HCT116 (cell line): ENCODE results near the gene MAP3K10. TPM values are rescaled to one million over a fixed set of nuclear protein-coding genes. Genes with fewer than 3 reads are reported as not detected.

Experiments used
- ATAC-seq: fragments of 200-7000 bp; cut with Tn5 transposase; 2 replicates; pipeline ENCODE4 v1.9.1; 2020; ENCODE audit warnings: mild to moderate bottlenecking, moderate library complexity
- BruUV-seq: library from RNA; stranded (reverse); fragments of 400-500 nt; replicated peaks from 2 replicates; lab custom pipeline; 2021; lab: Mats Ljungman, UMichigan
- CTCF ChIA-PET: fragments of 300-600 bp; sonication (Branson Sonifier 250); formaldehyde crosslinking; loops from one replicate; lab custom pipeline; 2021; ENCODE audit warnings: antibody characterized with exemption; lab: Charles Lee
- POLR2A ChIA-PET: fragments of 300-600, 350-600 bp; sonication (Branson Sonifier 250); formaldehyde crosslinking; loops from one replicate; lab custom pipeline; 2021; ENCODE audit warnings: antibody characterized with exemption; lab: Charles Lee
- RAD21 ChIA-PET, 2 experiments: fragments of 300-600 bp; sonication (Branson Sonifier 250); formaldehyde crosslinking; loops; one replicate each; lab custom pipeline; 2023; ENCODE audit warnings: low total read pairs in 2 of 2; ENCODE audit not compliant: uncharacterized antibody in 2 of 2, unreplicated experiment in 2 of 2, low non-redundant PET in 1 of 2; lab: Charles Lee
- DNase-seq: peaks from one replicate; pipeline ENCODE4 v3.0.0-alpha.2; 2010; ENCODE audit warnings: low read depth, low spot score
- H2AFZ ChIP-seq: fragments of 200-600 bp; shearing (Covaris generic), sonication (generic); 2 replicates; pipeline ENCODE4 v1.6.1; 2017; ENCODE audit warnings: low read depth, mixed run types, mixed read lengths, antibody characterized with exemption, low read length; ENCODE audit not compliant: poor library complexity, severe bottlenecking
- H3K27ac ChIP-seq: 2 replicates; pipeline ENCODE4 v1.5.1; 2012; ENCODE audit warnings: low read depth, low read length
- H3K27me3 ChIP-seq: fragments of 200-600 bp; sonication (generic); 2 replicates; pipeline ENCODE4 v1.6.1; 2016; ENCODE audit warnings: mixed run types, low read length, mixed read lengths; ENCODE audit not compliant: insufficient read depth
- H3K36me3 ChIP-seq, 2 experiments: fragments of 200-500 bp in 1 of 2; fragments of 200-600 bp in 1 of 2; sonication (Bioruptor generic) in 1 of 2; sonication (generic) in 1 of 2; 2 replicates each; pipeline versions ENCODE4 v1.5.1 to v1.6.1; 2014 to 2016; ENCODE audit warnings: low read length in 2 of 2, inconsistent platforms in 1 of 2, mixed read lengths in 1 of 2, mixed run types in 1 of 2; ENCODE audit not compliant: insufficient read depth in 2 of 2, control insufficient read depth in 1 of 2
- H3K4me1 ChIP-seq, 2 experiments: fragments of 200-600 bp in 1 of 2; sonication (generic) in 1 of 2; 2 replicates each; pipeline versions ENCODE4 v1.5.1 to v1.6.1; 2012 to 2017; ENCODE audit warnings: low read length in 2 of 2, inconsistent platforms in 1 of 2, mild to moderate bottlenecking in 1 of 2, mixed read lengths in 1 of 2, mixed run types in 1 of 2, moderate library complexity in 1 of 2; ENCODE audit not compliant: insufficient read depth in 2 of 2, control insufficient read depth in 1 of 2
- H3K4me2 ChIP-seq: fragments of 200-600 bp; sonication (generic); 2 replicates; pipeline ENCODE4 v1.6.1; 2017; ENCODE audit warnings: mixed run types, low read length, mixed read lengths
- H3K4me3 ChIP-seq, 2 experiments: fragments of 200-600 bp in 1 of 2; sonication (generic) in 1 of 2; replicated peaks in 1 of 2; 2 replicates each; pipeline ENCODE4 v1.5.1; 2011 to 2016; ENCODE audit warnings: low read length in 2 of 2, control low read depth in 1 of 2, low read depth in 1 of 2, mild to moderate bottlenecking in 1 of 2, mixed read lengths in 1 of 2, mixed run types in 1 of 2
- H3K79me2 ChIP-seq: fragments of 200-600 bp; sonication (generic); 2 replicates; pipeline ENCODE4 v1.6.1; 2017; ENCODE audit warnings: mild to moderate bottlenecking, mixed run types, low read length, moderate library complexity, mixed read lengths; ENCODE audit not compliant: insufficient read depth
- H3K9ac ChIP-seq: fragments of 200-600 bp; sonication (generic); 2 replicates; pipeline ENCODE4 v1.6.1; 2016; ENCODE audit warnings: low read length, mixed read lengths
- H3K9me2 ChIP-seq: fragments of 200-600 bp; sonication (generic), shearing (Covaris generic); 2 replicates; pipeline ENCODE4 v1.6.1; 2017; ENCODE audit warnings: mixed run types, mild to moderate bottlenecking, moderate library complexity; ENCODE audit not compliant: insufficient read depth
- H3K9me3 ChIP-seq, 2 experiments: fragments of 200-500 bp in 1 of 2; fragments of 200-600 bp in 1 of 2; sonication (Bioruptor generic) in 1 of 2; sonication (generic) in 1 of 2; 2 replicates each; pipeline ENCODE4 v1.6.1; 2014 to 2017; ENCODE audit warnings: low read length in 2 of 2, mixed read lengths in 2 of 2, inconsistent platforms in 1 of 2, low read depth in 1 of 2, mild to moderate bottlenecking in 1 of 2, mixed run types in 1 of 2, moderate library complexity in 1 of 2; ENCODE audit not compliant: control insufficient read depth in 1 of 2, insufficient read depth in 1 of 2
- H4K20me1 ChIP-seq: fragments of 200-600 bp; sonication (generic), shearing (Covaris generic); 2 replicates; pipeline ENCODE4 v1.6.1; 2017; ENCODE audit warnings: mixed run types, mild to moderate bottlenecking, moderate library complexity; ENCODE audit not compliant: insufficient read depth
- CBX3 ChIP-seq: IDR thresholded peaks from 2 replicates; pipeline ENCODE4 v1.6.1; 2012; ENCODE audit warnings: low read depth
- EZH2phosphoT487 ChIP-seq: fragments of 200-600 bp; IDR thresholded peaks from 2 replicates; pipeline ENCODE4 v1.6.1; 2018; ENCODE audit warnings: antibody characterized with exemption, borderline replicate concordance
- POLR2AphosphoS5 ChIP-seq: IDR thresholded peaks from 2 replicates; pipeline ENCODE4 v1.6.1; 2011; ENCODE audit warnings: mild to moderate bottlenecking, low read depth, low read length, moderate library complexity
- intact Hi-C: fragments of 100-400 bp; cut with micrococcal nuclease; formaldehyde crosslinking; loops from 2 replicates; pipeline ENCODE4 v1.10.0; 2022
- total RNA-seq: library from RNA; stranded (reverse); gene quantifications from one replicate; pipeline ENCODE4 v1.2.1, GENCODE V29; 2021; ENCODE audit not compliant: unreplicated experiment
- TF ChIP-seq, protein P1 (sequence below): IDR thresholded peaks from 2 replicates; pipeline ENCODE4 v1.6.1; 2012
- TF ChIP-seq, protein P2 (sequence below): IDR thresholded peaks from 2 replicates; pipeline ENCODE4 v1.6.1; 2012; ENCODE audit warnings: low read depth

Gene MAP3K10
- total RNA-seq, 1 experiment from 2014 or later = 17.3 TPM

DNA sequence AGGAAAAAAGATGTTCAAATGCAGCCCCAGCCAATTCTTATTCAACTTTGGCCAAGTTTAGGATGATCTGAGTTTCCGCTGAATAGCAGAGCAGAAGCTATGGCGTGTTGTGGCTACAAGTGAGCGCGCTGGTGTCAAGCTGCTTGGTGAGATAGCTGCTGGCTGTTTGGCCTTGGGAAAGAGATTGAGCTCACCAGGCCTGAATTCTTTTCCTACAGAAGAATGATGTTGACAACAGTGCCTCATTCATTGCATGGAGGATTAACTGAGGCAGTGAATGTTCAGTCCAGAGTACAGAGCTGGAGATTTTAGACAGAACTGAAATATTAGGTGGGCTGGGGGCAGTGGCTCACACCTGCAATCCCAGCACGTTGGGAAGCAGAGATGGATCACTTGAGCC is 31.5 kb upstream of the MAP3K10 start:
- Histone ChIP-seq H3K27ac (no peak overlapping the region), H3K4me1 (peaks cover 0 to 17% of the 10 kb centered on the region in 2 experiments; a peak in 2 of 4 replicates), H3K4me3 (no peak overlapping the region), H3K79me2 (no peaks in the 10 kb centered on the region), H3K9me2 (no peaks in the 10 kb centered on the region), H3K36me3 (no peaks in the 10 kb centered on the region), H3K9ac (no peak overlapping the region), H3K4me2 (no peak overlapping the region), H2AFZ (no peak overlapping the region), H3K27me3 (no peaks in the 10 kb centered on the region), H4K20me1 (no peaks in the 10 kb centered on the region), H3K9me3 (no peaks in the 10 kb centered on the region)
- ChIA-PET CTCF (interaction anchor here (1.2 to 1.3 kb wide), 2 partner anchors 57 to 65 kb away, joined by 3 to 5 read pairs; no protein-coding TSS in a partner anchor), POLR2A (interaction anchor here (1.1 kb wide), 1 partner anchor 58 kb away, joined by 3 read pairs; no protein-coding TSS in a partner anchor), RAD21 (no interaction called here)
- TF ChIP-seq, protein P1, sequence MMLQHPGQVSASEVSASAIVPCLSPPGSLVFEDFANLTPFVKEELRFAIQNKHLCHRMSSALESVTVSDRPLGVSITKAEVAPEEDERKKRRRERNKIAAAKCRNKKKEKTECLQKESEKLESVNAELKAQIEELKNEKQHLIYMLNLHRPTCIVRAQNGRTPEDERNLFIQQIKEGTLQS = no peak
- intact Hi-C loops = no loop called here
- DNase-seq (no peak), ATAC-seq (no peak)
- no TSS peak for BruUV-seq

DNA sequence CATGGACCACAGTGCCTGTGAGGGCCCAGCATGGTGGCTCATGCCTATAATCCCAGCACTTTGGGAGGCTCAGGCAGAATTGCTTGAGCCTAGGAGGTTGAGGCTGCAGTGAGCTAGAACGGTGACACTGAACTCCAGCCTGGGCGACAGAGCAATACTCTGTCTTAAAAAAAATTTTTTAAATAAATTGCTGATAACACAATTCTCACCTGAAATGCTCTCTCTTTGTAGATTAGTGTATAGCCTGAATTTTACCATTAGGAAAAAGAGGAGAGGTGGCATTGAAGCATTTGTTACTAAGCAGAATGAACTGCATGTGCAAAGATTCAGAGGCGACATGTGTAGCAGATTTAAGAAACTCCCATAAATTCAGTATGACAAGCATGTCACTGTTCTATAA is 29.1 kb upstream of the MAP3K10 start:
- no peaks in the 10 kb centered on the region for H3K79me2 ChIP-seq
- ChIA-PET RAD21 (no interaction called here), POLR2A (no interaction called here)
- no peak overlapping the region for H3K4me2 ChIP-seq
- H3K9ac ChIP-seq = no peak overlapping the region
- BruUV-seq = no TSS peak
- H3K4me1 ChIP-seq = peaks cover 0 to 17% of the 10 kb centered on the region in 2 experiments; a peak in 2 of 4 replicates
- no peaks in the 10 kb centered on the region for H3K9me3 ChIP-seq
- no peak for DNase-seq
- H3K9me2 ChIP-seq = no peaks in the 10 kb centered on the region
- TF ChIP-seq EZH2phosphoT487 (no peak), POLR2AphosphoS5 (no peak), CBX3 (no peak)
- TF ChIP-seq, protein P2, sequence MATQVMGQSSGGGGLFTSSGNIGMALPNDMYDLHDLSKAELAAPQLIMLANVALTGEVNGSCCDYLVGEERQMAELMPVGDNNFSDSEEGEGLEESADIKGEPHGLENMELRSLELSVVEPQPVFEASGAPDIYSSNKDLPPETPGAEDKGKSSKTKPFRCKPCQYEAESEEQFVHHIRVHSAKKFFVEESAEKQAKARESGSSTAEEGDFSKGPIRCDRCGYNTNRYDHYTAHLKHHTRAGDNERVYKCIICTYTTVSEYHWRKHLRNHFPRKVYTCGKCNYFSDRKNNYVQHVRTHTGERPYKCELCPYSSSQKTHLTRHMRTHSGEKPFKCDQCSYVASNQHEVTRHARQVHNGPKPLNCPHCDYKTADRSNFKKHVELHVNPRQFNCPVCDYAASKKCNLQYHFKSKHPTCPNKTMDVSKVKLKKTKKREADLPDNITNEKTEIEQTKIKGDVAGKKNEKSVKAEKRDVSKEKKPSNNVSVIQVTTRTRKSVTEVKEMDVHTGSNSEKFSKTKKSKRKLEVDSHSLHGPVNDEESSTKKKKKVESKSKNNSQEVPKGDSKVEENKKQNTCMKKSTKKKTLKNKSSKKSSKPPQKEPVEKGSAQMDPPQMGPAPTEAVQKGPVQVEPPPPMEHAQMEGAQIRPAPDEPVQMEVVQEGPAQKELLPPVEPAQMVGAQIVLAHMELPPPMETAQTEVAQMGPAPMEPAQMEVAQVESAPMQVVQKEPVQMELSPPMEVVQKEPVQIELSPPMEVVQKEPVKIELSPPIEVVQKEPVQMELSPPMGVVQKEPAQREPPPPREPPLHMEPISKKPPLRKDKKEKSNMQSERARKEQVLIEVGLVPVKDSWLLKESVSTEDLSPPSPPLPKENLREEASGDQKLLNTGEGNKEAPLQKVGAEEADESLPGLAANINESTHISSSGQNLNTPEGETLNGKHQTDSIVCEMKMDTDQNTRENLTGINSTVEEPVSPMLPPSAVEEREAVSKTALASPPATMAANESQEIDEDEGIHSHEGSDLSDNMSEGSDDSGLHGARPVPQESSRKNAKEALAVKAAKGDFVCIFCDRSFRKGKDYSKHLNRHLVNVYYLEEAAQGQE = no peak
- TF ChIP-seq, all 23 proteins: peak for 0
- Histone ChIP-seq H3K4me3 (no peak overlapping the region), H4K20me1 (no peaks in the 10 kb centered on the region), H3K27me3 (no peaks in the 10 kb centered on the region), H2AFZ (no peak overlapping the region), H3K36me3 (no peaks in the 10 kb centered on the region), H3K27ac (no peak overlapping the region)
- CTCF ChIA-PET = interaction anchor here (1.3 kb wide), 1 partner anchor 17 kb away, joined by 3 read pairs; no protein-coding TSS in a partner anchor
- no peak for ATAC-seq
- intact Hi-C loops = no loop called here
